Mesothelial cell of epicardium (in vitro differentiated cells): Measurements from ENCODE around the gene LRRC27. TPM values are rescaled to one million over a fixed set of nuclear protein-coding genes. Genes with fewer than 3 reads are reported as not detected.

ENCODE experiments used
- DNase-seq, 2 experiments: peaks; one replicate each; pipeline ENCODE4 v3.0.0; 2021; ENCODE audit warnings: low spot score in 2 of 2; ENCODE audit not compliant: unreplicated experiment in 2 of 2
- H3K27ac Mint-ChIP-seq: 2 replicates; pipeline ENCODE4 v1.8.0; 2021; ENCODE audit warnings: mixed read lengths
- H3K27me3 Mint-ChIP-seq: 2 replicates; pipeline ENCODE4 v1.8.0; 2021; ENCODE audit warnings: low read depth, mixed read lengths
- H3K36me3 Mint-ChIP-seq: 2 replicates; pipeline ENCODE4 v1.8.0; 2021; ENCODE audit warnings: mixed read lengths
- H3K4me1 Mint-ChIP-seq: 2 replicates; pipeline ENCODE4 v1.8.0; 2021; ENCODE audit warnings: mixed read lengths
- H3K4me3 Mint-ChIP-seq: 2 replicates; pipeline ENCODE4 v1.8.0; 2021; ENCODE audit warnings: mild to moderate bottlenecking, moderate library complexity, mixed read lengths
- H3K9me3 Mint-ChIP-seq: 2 replicates; pipeline ENCODE4 v1.8.0; 2021; ENCODE audit warnings: mixed read lengths
- total RNA-seq: library from RNA; stranded (reverse); gene quantifications from 3 replicates; pipeline ENCODE4 v1.2.1, GENCODE V29; 2021
- TF ChIP-seq, protein P1 (sequence below): fragments of 200-600 bp; sonication (generic); IDR thresholded peaks from one replicate; pipeline ENCODE4 v1.5.0; 2021; ENCODE audit warnings: antibody characterized with exemption; ENCODE audit not compliant: unreplicated experiment

The LRRC27 gene
- total RNA-seq, 1 donor from 2014 or later, result 15.2 TPM

DNA sequence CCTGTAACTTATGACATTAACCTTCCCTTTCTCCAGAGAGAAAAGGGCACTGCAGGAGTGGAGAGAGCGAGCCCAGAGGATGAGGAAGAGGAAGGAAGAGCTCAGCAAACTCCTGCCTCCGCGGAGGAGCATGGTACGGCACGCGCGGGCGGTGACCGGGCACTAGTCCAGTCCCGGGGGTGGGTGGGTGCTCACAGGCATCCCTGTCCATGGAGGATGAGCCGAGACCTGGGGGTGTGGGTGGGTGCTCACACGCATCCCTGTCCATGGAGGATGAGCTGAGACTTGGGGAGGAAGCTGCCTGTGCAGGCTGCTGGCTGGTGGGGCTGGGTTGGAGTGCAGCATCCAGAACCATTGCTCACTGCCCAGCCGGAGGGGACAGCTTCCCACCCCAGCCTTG, 23.8 kb downstream of the LRRC27 start:
- no peaks in the 10 kb centered on the region for H3K9me3 Mint-ChIP-seq
- H3K4me1 Mint-ChIP-seq, result no peaks in the 10 kb centered on the region
- no peaks in the 10 kb centered on the region for H3K27me3 Mint-ChIP-seq
- no peak overlapping the region for H3K4me3 Mint-ChIP-seq
- DNase-seq, result no peak
- H3K36me3 Mint-ChIP-seq, result peaks cover 3% of the 10 kb centered on the region
- no peak overlapping the region for H3K27ac Mint-ChIP-seq
- TF ChIP-seq, protein P1, sequence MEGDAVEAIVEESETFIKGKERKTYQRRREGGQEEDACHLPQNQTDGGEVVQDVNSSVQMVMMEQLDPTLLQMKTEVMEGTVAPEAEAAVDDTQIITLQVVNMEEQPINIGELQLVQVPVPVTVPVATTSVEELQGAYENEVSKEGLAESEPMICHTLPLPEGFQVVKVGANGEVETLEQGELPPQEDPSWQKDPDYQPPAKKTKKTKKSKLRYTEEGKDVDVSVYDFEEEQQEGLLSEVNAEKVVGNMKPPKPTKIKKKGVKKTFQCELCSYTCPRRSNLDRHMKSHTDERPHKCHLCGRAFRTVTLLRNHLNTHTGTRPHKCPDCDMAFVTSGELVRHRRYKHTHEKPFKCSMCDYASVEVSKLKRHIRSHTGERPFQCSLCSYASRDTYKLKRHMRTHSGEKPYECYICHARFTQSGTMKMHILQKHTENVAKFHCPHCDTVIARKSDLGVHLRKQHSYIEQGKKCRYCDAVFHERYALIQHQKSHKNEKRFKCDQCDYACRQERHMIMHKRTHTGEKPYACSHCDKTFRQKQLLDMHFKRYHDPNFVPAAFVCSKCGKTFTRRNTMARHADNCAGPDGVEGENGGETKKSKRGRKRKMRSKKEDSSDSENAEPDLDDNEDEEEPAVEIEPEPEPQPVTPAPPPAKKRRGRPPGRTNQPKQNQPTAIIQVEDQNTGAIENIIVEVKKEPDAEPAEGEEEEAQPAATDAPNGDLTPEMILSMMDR, result no peak

DNA sequence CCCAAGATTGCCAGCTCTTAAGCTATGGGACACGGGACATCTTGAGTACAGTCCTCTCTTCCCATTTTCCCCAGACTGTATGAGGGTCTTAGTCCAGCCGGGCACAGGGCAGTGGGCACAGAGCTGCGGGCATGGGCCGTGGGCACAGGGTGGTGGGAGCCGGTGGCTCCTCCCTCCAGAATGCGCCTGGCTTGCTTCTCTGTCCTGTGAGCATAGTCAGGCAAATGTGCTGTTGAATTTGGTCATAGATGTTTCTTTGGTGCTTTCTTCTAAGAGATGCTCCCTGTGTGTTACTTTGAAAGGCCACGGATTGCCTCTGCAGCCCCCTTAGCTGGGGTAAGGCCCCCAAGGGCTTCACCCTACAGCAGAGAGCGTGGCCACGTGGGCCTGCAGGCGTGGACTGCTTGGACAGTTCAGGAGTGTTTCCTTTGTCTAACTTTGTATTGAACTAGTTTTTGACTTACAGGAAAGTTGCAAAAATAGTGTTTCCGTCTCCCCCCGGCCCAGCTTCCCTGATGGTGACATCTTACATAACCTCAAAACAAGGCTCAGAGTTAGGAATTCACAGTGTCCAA, 24.7 kb downstream of the LRRC27 start:
- no peak for DNase-seq
- Mint-ChIP-seq H3K36me3 (peaks cover 3% of the 10 kb centered on the region), H3K9me3 (no peaks in the 10 kb centered on the region), H3K4me1 (no peaks in the 10 kb centered on the region), H3K27ac (no peak overlapping the region), H3K27me3 (no peaks in the 10 kb centered on the region), H3K4me3 (no peak overlapping the region)
- TF ChIP-seq, protein P1, result no peak

DNA sequence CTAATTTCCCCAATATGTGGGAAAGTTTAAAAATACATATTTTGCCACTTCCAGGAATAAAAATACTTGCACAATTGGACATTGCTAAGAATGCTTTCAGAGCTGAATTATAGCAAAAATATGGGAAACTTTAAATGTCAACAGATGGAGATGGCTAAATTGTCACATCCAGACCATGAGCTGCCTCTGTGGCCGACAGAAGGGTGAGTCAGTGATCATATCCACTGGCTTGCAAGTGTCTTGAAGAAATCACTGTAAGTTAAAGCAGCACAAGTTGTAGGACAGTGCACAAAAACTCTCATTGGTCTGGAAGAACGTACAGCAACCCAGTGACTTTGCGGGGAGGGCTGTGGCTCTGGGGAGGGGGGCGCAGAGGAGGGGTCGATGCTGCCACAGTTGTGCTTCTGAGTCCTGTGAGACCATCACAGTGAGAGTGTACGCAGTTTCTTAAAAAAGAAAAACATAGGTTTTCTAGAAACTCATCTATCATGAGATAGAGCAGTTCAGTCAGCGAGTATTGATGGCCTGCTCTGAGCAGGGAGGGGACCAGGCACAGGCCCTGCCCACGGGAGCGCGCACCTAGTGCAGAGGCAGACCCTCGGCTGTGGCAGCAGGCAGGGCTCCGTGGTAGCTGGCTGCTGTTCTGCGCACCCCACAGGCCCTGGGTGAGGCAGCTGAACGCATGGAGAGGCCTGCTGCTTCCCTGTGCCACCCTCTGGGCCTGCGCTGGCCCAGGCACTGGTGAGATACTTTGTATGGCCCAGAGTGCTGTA, 25.5 kb downstream of the LRRC27 start:
- TF ChIP-seq, protein P1, result no peak
- Mint-ChIP-seq H3K27me3 (no peaks in the 10 kb centered on the region), H3K36me3 (peaks cover 3% of the 10 kb centered on the region), H3K4me3 (no peak overlapping the region), H3K4me1 (no peaks in the 10 kb centered on the region), H3K9me3 (no peaks in the 10 kb centered on the region), H3K27ac (no peak overlapping the region)
- no peak for DNase-seq

DNA sequence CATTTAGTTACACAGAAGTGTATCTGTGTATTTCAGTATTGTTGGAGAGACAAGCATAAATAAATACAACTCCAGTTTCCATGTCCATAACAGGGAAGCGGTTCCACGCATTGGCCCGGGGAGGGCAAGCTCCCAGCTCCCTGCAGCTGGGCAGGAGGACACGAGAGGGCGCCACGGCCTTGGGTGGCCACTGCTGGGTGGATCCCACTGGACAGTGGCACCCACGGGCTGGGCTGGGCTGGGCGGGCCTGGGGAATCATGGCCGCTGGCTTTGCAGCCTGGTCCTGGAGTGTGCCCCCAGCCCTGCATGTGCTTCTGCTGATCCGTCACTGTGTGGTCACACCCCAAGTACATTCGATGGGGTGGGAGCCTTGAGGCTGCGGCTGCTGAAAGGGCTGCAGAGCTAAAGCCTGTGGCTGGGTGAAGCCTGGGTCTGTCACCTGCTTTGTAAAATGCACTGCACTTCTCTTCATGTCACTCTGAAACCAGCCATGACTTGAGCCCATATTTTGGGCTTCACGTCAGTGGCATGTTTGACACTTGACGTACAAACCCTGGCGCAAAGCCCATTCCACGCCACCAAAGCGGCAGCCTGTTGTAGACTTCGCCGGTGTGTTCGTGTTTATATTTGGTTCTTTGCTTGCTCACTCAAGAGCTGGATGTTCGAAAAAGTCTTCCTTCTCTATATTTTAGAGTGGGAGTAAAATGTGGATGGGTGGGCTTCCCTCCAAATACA, 27.5 kb downstream of the LRRC27 start:
- no peaks in the 10 kb centered on the region for H3K9me3 Mint-ChIP-seq
- peaks cover 6% of the 10 kb centered on the region for H3K36me3 Mint-ChIP-seq
- no peaks in the 10 kb centered on the region for H3K27me3 Mint-ChIP-seq
- no peak for DNase-seq
- H3K4me3 Mint-ChIP-seq, result no peak overlapping the region
- no peak overlapping the region for H3K27ac Mint-ChIP-seq
- H3K4me1 Mint-ChIP-seq, result no peaks in the 10 kb centered on the region
- TF ChIP-seq, protein P1, result no peak

DNA sequence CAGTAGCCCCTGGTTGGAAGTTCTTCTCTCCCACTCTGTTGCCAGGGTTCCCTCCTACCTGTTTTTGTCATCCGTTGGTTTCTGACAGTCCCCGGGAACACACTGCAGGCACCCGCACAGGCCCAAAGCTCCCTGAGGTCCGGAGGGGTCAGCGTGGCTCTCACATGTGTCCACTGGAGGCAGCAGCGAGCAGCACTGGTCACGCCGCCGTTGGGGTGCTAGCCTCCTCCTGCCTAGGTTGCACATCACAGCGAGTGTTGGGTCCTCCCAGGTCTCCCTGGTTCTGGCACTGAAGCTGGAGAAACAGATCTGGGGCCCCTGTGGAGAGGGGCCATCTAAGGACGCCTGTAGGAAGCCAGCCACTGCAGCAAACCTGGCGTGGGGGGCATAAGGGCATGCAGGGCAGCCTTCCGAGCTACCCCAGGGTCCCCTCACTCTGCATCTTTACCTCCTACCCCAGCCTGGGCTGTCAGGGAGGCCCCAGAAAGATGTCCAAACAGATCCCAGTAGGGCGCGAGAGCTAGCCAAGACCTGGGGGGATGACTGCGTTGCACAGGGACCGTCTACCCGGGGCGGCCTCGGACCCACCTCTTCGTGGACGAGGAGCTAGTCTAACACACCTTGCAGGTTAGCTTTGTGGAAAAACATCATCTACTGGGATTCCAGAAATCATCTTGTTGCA, 28.9 kb downstream of the LRRC27 start:
- no peak overlapping the region for H3K27ac Mint-ChIP-seq
- H3K4me3 Mint-ChIP-seq, result no peak overlapping the region
- DNase-seq, result no peak
- H3K4me1 Mint-ChIP-seq, result no peaks in the 10 kb centered on the region
- H3K9me3 Mint-ChIP-seq, result no peaks in the 10 kb centered on the region
- TF ChIP-seq, protein P1, result peak; percentile 18
- peaks cover 15% of the 10 kb centered on the region for H3K36me3 Mint-ChIP-seq
- H3K27me3 Mint-ChIP-seq, result no peaks in the 10 kb centered on the region
